Fibroblast of villous mesenchyme (primary cell): ENCODE results near the gene DNMT3B. TPM values are rescaled to one million over a fixed set of nuclear protein-coding genes. Genes with fewer than 3 reads are reported as not detected.
"Not testable (repeated sequence)": the region's sequence is repeated elsewhere in the genome, so short reads cannot be mapped to it uniquely, and the experiment has no call there.

ENCODE experiments used
- DNase-seq: peaks from one replicate; pipeline ENCODE4 v3.0.0-alpha.2; 2010; ENCODE audit warnings: low read depth
- H3K4me3 ChIP-seq: 2 replicates; pipeline ENCODE4 v1.5.1; 2011; ENCODE audit warnings: low read depth, mild to moderate bottlenecking, low read length
- total RNA-seq: library from RNA; depleted of rRNA; stranded (reverse); fragments of >200 nt; gene quantifications from 2 replicates; pipeline ENCODE4 v1.2.3, GENCODE V29; 2012
- TF ChIP-seq, protein P1 (sequence below): IDR thresholded peaks from 2 replicates; pipeline ENCODE4 v1.5.1; 2012; ENCODE audit warnings: low read depth, mild to moderate bottlenecking, low read length; ENCODE audit not compliant: insufficient read depth

DNMT3B gene
- total RNA-seq, 1 donor = 3.5 TPM

DNA sequence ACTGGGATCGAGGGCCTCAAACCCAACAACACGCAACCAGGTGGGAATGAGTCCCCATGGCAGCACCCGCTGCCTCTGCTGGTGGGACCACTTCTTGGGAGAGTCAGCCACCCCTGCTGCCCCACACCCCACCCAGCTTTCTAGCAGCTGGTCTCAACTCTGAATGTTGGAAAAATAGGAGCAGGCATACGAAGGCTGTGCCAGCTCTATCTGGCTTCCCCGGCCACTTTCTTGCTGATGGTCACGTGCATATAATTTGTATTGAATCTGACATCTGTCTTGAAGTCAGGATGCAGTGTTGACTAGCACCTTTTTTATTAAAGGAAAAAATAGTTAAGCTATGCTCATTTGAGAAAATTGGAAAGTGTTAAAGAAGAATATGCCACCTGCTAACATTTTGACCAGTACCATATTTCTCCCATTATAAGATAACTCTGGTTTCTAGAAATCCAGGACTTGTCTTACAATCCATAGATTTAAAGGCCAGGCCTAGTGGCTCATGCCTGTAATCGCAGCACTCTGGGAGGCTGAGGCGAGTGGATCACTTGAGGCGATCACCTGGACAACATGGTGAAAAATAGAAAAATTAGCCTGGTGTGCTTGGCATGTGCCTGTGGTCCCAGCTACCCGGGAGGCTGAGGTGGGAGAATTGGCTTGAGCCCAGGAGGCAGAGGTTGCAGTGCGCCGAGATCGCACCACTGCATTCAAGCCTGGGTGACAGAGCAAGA lies 30.7 kb downstream of the DNMT3B start:
- DNase-seq = no peak
- TF ChIP-seq, protein P1, sequence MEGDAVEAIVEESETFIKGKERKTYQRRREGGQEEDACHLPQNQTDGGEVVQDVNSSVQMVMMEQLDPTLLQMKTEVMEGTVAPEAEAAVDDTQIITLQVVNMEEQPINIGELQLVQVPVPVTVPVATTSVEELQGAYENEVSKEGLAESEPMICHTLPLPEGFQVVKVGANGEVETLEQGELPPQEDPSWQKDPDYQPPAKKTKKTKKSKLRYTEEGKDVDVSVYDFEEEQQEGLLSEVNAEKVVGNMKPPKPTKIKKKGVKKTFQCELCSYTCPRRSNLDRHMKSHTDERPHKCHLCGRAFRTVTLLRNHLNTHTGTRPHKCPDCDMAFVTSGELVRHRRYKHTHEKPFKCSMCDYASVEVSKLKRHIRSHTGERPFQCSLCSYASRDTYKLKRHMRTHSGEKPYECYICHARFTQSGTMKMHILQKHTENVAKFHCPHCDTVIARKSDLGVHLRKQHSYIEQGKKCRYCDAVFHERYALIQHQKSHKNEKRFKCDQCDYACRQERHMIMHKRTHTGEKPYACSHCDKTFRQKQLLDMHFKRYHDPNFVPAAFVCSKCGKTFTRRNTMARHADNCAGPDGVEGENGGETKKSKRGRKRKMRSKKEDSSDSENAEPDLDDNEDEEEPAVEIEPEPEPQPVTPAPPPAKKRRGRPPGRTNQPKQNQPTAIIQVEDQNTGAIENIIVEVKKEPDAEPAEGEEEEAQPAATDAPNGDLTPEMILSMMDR = no peak
- H3K4me3 ChIP-seq = no peak overlapping the region

- TF ChIP-seq, protein P1 = no peak
- DNase-seq = no peak
- no peak overlapping the region for H3K4me3 ChIP-seq
Observed at GRCh38 chr20:32796383-32796948, 34.3 kb downstream of the DNMT3B start.

- DNase-seq = no peak
- H3K4me3 ChIP-seq = no peak overlapping the region
- TF ChIP-seq, protein P1 = no peak
Observed at GRCh38 chr20:32796981-32797451, 34.8 kb downstream of the DNMT3B start.

- not testable (repeated sequence) for DNase-seq, H3K4me3 ChIP-seq
Observed at GRCh38 chr20:32797571-32797970, 35.4 kb downstream of the DNMT3B start.

GRCh38 chr20:32798046-32798981 lies 36.1 kb downstream of the DNMT3B start:
- no peak for DNase-seq
- TF ChIP-seq, protein P1 = no peak

GRCh38 chr20:32803092-32803491 lies 40.9 kb downstream of the DNMT3B start:
- TF ChIP-seq, protein P1 = no peak
- no peak overlapping the region for H3K4me3 ChIP-seq
- DNase-seq = no peak

More at GRCh38 chr20:32798046-32798981, 36.1 kb downstream of the DNMT3B start:
- no peak overlapping the region for H3K4me3 ChIP-seq
